HG02884 (cell line): ENCODE measurements around the gene OR2Z1.

Experiments used
- ATAC-seq: cut with Tn5 transposase; IDR thresholded peaks from one replicate; pipeline ENCODE4 v1.9.1; 2021; ENCODE audit warnings: mild to moderate bottlenecking, moderate library complexity; ENCODE audit not compliant: unreplicated experiment

Gene OR2Z1

GRCh38 chr19:8721334-8721733 is at the start of gene OR2Z1:
TSS of gene OR2Z1 (plus strand) at chr19:8721634. CDS start at chr19:8731029, 9,395 bp downstream.
- ATAC-seq = no peak

- ATAC-seq = no peak
Observed at GRCh38 chr19:8673276-8673891, 48.0 kb upstream of the OR2Z1 start.

GRCh38 chr19:8675066-8675465 is 46.4 kb upstream of the OR2Z1 start:
- no peak for ATAC-seq

GRCh38 chr19:8678244-8678807 is 43.1 kb upstream of the OR2Z1 start:
- ATAC-seq = no peak

DNA sequence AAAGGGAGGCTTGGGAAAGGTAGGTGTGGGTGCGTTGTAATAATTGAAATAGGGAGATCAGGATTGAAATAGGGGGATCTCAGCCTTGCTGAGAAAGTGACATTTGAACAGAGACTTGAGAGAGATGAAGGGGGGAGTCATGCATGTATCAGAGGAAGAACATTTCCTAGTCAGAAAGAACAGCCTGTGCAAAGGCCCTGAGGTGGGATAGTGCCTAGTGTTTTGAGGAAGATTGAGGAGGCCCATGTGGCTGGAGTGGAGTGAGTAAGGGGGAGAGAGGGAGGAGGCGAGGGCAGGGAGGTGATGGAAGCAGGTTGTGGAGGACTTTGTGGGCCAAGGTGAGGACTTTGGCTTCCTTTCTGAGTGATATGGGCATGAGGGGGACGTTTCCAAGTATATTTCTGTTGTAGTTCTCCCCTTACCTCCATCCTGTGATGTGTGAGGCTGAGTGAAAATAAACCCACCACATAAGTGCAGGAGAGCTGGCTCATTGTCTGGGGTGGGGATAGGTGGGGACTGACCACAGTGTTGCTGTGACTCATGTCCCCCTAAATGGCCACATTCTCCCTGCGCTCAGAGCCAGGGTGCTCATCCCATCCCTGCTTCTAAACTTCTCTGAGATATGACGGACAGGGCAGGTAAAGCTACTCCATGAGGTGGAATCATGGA is 40.6 kb upstream of the OR2Z1 start:
- no peak for ATAC-seq

DNA sequence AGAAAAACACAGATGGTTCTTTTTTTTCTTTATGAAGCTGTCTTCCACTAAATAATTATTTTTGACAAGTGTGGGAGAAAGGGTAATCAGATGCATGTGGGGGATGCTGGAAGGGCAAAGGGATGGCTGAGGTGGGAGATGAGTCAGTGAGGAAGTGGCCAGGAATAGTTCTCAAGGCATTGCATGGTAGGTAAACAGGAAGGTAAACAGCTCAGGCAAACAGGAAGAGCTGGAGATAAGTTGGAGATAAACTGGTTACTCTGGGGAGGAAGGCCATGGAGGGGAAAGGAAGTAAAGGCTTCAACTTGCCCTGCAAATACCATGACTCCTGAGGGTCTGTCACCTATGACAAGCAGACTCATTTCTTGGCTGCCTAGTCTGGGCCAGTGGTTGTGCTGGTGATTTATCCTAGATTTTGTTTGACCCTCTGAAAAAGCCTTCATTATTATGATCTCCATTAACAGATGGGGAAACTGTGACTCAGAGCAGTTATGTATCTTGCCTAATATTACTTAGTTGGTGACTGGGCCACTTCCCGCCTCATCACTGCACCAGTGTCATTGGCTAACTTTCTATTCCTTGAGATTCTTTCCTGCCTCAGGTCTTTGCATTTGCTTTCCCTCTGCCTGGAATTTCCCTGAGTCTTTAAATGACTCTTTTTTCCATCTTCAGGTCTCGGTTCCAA is 39.9 kb upstream of the OR2Z1 start:
- no peak for ATAC-seq

DNA sequence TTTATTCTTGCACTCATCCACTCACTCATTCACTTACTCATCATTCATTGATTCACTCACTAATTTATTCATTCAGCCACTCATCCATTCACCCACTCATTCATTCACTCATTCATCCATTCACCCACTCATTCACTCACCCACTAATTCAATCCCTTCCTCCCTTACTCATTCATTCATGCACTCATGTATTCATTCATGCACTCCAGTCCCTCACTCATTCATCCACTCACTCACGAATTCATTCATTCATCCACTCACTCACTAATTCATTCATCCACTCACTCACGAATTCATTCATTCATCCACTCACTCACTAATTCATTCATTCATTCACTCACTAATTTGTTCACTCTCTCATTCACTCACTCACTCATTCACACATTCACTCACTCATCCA is 39.0 kb upstream of the OR2Z1 start:
- no peak for ATAC-seq

DNA sequence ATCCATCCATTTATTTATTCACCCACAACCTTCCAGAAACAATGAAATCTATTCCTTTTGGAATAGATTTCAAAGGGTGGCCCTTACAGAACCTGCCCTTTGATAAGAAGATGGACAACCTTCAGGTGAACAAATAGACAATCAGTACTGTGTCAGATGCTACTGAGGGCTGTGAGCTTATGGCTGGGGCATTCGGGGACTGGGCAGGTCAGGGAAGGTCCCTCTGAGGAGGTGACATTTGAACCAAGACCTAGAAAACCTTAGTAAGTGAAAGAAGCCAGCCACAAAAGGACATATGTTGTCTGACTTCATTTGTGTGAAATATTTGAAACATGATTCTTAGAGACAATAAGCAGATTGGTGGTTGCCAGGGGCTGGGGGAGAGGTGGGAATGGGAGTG is 38.5 kb upstream of the OR2Z1 start:
- ATAC-seq = no peak

DNA sequence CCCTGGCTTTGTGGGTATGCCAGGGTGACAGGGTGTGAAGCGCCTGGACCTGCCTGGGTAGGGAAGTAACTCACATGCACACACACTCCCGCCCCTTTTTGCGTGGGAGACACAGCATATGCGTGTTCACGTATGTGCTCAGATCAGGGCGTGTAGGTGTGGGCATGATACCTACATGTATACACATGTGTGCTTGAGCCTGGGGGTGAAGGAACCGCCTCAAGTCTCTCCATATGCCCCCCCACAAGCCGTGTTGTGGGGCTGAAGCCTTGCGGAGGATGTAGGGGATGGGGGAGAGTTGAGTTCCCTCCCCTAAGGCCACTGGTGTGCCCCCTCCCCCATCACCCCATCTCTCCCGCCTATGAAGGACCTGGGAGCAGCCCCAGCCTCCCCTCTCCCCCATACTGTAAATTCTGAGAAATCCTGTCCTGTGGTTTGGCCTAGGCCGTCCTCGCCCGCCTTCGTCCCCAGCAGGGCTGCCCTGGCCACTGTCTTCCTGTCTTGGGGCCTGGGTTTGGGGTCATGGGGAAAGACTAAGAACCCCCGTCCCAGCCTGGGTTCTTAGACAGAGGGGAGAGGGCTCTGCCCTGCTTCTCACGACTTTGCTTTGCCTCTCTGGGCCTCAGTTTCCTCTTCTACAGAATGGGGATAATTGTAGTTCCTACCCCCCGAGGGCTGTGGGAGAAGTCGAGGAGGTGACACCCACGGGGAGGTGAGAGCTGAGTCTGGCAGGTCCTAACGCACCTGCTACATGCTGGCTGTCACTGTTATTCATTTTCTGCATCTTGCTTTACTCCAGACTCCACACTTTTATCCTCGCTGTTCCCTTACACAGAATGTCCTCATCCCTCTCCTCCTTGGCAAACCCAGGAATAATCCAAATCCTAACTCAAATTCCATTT is 37.2 kb upstream of the OR2Z1 start:
- ATAC-seq = no peak

GRCh38 chr19:8686549-8686948 is 34.9 kb upstream of the OR2Z1 start:
- ATAC-seq = no peak

DNA sequence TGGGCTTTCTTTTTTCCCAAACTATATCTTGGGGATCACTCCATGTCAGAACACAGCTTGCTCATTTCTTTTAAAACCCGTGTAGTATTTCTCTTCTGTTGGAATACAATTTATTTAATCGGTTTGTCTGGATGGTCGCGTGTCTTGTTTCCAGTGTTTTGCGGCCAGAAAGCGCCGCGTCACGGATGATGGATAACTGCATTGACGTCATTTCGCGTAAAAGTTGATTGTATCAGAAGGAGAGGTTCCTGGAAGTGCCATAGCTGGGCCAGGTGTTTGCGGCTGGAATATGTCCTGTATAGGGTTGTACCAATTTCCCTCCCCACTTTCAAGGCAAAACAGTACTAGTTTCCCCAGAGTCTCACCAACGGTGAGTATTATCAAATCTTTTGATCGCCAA is 32.5 kb upstream of the OR2Z1 start:
- no peak for ATAC-seq

DNA sequence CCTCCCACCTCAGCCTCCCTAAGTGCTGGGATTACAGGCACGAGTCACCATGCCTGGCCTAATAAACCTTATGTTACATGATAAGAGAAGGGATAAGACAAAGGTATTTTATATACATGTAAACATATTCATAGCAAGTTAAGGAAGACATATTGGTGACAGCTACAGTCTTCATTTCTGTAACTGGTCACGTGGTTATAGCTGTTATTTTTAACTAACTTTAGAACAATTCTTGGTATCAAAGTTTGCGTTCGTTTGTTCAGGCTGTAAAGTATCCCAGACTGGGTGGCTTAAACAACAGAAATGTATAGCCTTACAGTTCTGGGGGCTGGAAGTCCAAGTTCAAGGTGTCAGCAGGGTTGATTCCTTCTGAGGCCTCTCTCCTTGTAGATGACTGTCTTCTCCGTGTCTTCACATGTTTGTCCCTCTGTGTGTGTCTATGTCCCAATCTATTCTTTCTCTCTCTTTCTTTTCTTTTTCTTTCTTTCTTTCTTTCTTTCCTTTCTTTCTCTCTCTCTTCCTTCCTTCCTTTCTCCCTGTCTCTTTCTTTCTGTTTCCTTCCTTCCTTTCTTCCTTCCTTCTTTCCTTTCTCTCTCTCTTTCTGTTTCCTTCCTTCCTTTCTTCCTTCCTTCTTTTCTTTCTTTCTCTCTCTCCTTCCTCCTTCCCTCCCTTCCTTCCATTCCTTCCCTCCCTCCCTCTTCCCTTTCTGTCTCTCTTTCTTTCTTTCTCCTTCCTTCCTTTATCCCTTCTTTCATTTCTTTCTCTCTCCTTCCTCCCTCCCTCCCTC is 30.5 kb upstream of the OR2Z1 start:
- no peak for ATAC-seq

DNA sequence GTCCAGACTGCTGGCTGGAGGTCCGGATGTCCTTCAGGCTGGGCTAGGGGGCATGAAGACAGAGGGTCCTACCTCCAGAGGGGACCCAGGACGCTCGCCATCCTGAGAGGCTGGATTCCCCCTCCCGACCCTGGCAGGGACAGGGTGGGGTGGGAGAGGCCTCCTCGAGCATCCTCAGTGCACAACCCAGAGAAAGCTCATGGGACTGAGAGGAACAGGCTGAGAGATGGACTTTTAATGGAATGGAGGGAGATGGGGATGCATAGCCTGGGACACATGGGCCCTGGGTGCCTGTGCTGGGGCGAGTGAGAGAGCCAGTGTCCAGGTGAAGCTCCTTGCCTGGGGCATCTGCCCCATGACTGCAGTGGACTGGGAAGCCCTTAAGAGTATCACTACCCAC is 25.9 kb upstream of the OR2Z1 start:
- no peak for ATAC-seq

- ATAC-seq = no peak
Observed at GRCh38 chr19:8695911-8696310, 25.5 kb upstream of the OR2Z1 start.

DNA sequence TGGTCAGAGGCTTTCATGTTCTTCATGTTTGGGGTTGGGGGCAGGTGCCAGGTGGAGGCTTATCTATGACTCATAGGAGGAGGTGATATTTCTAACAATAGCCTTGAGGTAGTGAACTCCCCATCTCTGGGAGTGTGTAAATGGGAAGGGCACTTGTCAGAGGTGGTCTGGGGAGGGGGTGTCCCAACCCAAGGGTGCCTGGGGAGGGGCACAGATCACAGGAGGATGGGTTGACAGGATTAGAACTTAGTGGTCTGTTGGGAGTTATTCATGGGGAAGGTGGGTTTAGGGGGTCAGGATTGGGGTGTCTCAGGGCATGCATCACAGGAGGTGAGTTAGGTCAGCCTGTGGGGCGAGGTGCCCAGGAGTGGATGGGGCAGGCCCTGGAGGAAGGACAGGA is 24.4 kb upstream of the OR2Z1 start:
- ATAC-seq = no peak

DNA sequence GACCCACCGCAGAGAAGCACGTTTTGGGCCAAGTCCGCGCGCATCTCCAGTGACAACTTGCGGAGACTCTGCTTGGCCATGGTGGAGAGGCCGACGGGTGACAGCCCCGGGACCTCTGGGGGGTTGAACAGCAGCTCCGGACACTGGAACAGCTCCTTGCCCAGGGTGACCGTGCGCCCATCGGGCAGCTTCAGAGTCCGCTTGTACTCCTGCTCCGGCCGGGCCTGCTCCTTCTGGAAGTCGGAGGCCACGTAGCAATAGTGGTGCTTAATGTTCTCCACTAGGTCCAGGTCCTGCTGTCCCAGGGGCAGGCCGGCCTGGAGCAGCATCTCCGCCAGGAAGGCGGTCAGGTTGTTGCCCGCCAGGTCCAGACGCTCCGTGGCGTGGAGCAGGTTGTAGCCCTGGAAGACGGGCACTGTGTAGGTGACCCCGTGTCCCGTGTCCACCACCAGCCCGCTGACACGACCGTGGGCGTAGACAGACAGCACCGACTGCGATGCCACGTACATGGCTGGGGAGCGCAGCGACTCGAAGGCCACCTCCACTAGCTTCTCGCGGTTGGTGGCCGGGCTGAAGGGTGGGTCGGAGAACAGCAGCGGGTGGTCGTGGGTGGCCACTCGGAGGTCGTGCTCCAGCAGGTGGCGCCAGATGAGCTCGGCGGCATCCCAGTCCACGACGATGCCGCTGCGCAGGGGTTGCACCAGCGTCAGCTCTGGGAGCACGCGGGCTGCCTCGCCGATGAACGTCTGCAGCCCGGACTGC is 23.6 kb upstream of the OR2Z1 start:
- ATAC-seq = no peak

DNA sequence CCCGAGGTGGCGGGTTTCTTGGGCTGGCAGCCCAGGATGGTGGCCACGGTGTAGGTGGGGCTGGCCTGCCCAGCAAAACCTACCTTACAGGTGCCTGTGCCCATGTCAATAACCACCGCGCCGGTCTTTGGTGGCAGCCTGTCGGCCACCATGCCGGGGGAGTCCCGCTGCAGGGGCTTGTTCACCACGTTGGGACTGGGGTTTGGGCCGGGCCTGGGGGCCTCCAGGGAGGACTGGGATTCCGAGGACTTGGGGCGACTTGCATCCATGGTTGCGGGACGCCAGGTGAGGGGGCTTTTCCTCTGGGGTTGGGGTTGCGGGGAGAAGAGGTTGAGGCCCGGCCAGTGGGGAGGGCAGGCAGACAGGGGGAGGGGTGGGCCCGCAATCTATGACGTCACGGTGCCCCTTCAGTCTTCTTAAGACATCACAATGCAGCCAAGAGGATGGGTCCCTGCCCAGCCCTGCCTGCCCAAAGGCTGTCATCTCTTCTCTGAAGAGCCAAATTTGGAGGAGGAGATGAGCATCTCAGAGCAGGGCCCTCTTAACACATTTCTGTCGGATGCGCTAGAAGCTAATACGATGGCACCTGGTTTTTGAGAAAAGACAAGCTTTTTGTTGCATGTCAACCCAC is 22.9 kb upstream of the OR2Z1 start, which contains the start of gene ACTL9:
Gene ACTL9 (minus strand): TSS at position 363 of the 631 bp plus-strand sequence. CDS start 94 bp downstream, at position 269.
- ATAC-seq = no peak

DNA sequence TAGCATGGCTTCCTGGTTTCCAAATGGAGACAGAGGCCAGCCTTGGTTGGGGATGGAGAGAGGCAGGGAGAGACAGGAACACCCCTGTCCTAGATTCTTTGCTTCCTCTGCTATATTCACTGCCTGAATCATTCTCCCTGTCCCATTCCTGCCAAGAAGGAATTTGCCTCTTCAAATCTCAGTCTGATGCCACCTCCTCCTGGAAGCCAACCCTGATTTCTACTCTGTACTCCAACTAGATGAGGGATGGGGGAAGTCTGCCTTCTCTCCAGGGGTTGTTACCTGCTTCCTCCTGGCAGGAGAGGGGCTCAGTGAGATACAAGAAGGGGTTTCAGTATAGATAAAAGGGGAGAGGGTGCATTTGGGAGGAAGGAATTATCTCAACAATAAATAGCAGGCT is 21.5 kb upstream of the OR2Z1 start:
- ATAC-seq = no peak

- ATAC-seq = no peak
Observed at GRCh38 chr19:8700956-8701355, 20.5 kb upstream of the OR2Z1 start.
